Medulla oblongata (tissue), 1 donor: ENCODE data around the gene MPG.
"Not testable (repeated sequence)": the region's sequence is repeated elsewhere in the genome, so short reads cannot be mapped to it uniquely, and the experiment has no call there.

Source experiments
- DNase-seq: peaks from one replicate; pipeline ENCODE4 v3.0.0-alpha.2; 2015; ENCODE audit errors: extremely low spot score

Gene MPG

DNA sequence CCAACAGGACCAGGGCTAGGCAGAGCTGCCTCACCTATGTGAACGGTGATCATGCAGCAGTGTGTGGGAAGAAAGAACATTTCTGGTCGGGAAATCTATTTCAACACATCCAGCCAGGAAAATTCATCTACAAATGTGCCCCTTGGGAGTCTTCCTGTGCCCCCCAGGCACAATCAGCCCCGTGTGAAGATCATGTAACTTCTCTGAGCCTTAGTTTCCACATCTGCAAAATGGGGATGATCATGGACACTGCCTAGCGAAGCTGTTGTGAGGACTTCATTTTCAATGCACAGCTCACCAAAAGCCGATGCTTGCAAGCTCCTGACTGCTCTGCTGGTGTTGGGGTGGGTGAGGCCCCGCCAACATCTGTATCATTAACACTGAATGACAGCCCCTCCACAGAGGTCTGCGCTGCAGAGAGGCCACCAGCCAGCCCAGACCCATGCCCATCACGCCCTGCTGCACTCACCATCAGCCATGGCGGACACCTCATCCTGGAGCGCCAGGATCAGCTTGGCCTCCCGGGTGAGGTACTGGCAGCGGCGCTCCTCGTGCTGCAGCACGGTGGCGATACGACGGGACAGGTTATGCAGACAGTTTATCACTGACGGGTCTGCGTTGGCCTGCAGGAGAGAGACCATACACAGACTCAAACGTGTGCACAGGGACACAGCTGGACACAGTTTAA lies 34.3 kb downstream of the MPG start:
- no peak for DNase-seq

GRCh38 chr16:114327-114726 lies 36.3 kb downstream of the MPG start:
- DNase-seq = no peak

DNA sequence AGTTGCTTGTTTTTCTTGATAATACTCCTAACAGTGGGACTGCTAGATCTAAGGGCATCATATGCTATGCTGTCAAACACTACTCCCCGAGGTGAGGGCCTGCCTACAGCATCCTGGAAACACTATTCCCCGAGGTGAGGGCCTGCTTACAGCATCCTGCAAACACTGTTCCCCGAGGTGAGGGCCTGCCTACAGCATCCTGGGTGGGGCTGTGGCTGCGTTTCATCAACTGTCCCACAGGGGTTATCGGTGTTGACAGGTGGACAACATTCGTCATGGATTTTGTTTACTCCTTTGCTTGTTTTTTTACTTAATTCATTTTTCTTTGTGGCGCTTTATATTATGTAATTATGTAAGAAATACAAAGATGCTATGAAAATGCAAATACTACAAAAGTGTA lies 38.0 kb downstream of the MPG start:
- no peak for DNase-seq

- peak; percentile 33 for DNase-seq
Observed at GRCh38 chr16:117379-118365, 39.6 kb downstream of the MPG start.

DNA sequence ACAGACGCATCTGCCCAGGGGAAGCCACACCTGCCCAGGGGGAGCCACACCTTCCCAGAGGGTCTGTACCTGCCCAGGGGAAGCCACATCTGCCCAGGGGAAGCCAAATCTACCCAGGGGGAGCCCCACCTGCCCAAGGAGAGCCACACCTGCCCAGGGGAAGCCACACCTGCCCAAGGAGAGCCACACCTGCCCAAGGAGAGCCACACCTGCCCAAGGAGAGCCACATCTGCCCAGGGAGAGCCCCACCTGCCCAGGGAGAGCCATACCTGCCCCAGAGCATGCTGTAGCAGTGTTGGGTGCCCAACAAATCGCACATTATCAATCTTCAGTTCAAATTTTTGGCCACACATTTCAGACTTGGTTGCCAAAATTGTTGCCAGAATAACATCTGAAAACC lies 40.8 kb downstream of the MPG start:
- no peak for DNase-seq

DNA sequence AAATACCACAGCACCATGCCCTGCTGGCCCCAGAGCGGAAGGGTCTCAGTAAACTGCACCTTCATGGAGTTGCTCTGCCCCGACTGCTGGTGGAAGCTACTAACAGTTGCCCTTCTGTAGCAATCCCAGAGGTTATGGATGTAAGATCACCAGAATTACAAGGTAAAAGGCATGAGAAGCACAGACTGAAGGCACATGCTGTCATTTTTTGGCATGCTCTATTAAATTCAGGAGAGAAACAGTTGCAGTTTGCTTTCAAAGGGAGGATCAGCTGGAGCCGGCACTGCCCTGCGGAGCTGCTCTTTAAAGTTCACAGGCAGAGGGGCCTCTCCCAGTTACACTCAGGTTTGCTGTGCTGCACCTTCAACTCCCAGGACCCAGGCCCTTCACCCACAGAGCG lies 41.3 kb downstream of the MPG start:
- no peak for DNase-seq

GRCh38 chr16:119835-120491 lies 41.9 kb downstream of the MPG start:
- no peak for DNase-seq

- no peak for DNase-seq
Observed at GRCh38 chr16:120756-121155, 42.7 kb downstream of the MPG start.

DNA sequence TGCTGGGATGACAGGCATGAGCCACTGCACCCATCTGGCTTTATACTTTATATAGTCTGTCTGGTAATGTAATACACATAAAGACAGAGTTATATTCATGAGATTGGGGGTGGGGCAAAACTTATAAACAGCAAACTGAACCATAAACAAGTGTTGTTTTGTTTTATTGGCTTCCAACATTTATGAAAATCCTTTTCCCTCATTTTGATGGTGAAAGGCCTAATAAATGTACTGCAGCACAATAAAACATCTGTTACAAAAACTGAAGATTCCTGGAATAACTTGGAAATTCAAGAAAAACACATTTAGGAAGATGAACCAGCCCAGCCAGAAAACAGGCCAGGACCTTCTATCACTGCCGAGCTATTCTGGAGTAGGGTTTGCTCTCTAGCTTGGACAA lies 44.3 kb downstream of the MPG start:
- no peak for DNase-seq

GRCh38 chr16:123558-124350 lies 45.7 kb downstream of the MPG start:
- DNase-seq = not testable (repeated sequence)

DNA sequence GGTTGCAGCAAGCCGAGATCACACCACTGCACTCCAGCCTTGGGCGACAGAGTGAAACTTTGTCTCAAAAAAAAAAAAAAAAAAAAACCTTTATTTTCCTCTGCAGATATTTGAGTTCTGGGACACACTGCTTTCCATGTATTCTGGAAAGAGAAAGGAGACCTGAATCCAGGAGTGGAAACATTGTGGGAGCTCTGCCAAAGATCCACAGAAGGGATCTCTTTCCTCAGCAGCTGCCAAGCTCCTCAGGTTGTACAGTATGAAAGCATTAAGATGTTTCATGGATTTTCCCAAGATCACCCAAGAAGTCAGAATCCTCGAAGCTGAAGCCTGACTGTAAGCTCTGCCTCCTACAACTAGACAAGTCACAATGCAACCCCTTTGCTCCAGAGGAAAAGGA lies 47.0 kb downstream of the MPG start:
- no peak for DNase-seq

- no peak for DNase-seq
Observed at GRCh38 chr16:129075-129474, 51.0 kb downstream of the MPG start.

- no peak for DNase-seq
Observed at GRCh38 chr16:130533-131173, 52.6 kb downstream of the MPG start.

DNA sequence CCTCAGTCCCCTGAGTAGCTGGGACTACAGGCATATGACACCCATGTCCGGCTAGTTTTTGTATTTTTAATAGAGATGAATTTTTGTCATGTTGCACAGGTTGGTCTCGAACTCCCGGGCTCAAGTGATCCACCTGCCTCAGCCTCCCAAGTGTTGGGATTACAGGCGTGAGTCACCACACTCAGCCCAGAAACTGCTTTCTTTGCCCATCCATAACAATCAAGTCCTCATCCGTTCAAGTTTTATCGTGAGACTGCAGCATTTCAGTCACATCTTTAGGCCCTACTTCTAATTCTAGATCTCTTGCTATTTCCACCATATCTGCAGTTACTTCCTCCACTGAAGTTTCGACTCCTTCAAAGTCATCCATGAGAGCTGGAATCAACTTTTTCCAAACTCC lies 54.1 kb downstream of the MPG start:
- no peak for DNase-seq

DNA sequence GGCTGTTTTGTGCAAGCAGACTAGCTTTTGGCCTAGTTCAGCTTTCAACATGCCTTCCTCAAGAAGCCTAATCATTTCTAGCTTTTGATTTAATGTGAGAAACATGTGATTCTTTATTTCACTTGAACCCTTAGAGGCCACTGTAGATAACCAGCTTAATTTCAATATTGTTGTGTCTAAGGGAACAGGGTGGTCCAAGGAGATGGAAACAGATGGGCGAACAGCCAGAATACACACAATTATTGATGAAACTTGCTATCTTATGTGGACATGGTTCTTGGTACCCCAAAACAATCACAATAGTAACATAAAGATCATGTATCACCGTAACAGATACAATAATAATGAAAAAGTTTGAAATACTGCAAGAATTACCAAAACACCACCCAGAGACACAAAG lies 55.7 kb downstream of the MPG start:
- DNase-seq = no peak
